ENCODE data around the gene KCNQ2.

Gene KCNQ2

GRCh38 chr20:63401384-63402110 is 70.9 kb downstream of the KCNQ2 start:
- no peak for DNase-seq

DNA sequence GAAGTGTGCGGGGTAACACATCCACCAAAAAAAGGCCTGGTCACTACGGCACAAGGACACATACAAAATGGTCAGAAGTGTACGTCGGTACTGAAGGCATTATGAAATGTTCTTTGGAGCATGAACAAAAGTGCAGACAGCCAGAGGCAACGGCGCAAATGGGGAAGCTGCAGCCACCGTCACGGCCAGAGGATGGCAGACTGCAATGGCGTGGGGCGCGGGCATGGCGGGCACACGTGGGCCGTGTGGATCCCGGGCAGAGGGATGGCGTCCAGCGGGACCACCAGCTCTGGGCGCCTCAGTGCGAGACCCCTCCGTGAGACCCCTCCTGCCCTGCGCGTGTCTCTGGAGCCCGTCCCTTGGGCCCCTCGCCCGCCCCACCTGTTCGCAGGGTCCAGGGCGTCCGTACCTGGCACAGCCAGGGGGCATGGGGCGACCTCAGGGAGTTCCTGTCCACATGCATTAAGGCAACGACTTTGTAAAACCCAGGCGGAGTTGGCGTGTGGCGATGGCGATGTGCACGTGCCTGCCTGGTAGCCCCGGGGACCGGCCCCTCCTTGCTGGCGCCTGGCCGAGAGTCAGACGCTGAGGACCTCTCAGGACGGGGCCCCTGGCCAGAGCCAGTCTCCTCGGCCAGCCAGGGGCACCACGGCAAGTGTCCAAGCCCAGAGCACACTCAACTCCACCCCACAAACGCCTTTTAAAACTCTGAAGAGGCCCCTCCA is 71.8 kb downstream of the KCNQ2 start:
- no peak for DNase-seq

- DNase-seq, result no peak
Observed at GRCh38 chr20:63399596-63400375, 72.7 kb downstream of the KCNQ2 start.

DNA sequence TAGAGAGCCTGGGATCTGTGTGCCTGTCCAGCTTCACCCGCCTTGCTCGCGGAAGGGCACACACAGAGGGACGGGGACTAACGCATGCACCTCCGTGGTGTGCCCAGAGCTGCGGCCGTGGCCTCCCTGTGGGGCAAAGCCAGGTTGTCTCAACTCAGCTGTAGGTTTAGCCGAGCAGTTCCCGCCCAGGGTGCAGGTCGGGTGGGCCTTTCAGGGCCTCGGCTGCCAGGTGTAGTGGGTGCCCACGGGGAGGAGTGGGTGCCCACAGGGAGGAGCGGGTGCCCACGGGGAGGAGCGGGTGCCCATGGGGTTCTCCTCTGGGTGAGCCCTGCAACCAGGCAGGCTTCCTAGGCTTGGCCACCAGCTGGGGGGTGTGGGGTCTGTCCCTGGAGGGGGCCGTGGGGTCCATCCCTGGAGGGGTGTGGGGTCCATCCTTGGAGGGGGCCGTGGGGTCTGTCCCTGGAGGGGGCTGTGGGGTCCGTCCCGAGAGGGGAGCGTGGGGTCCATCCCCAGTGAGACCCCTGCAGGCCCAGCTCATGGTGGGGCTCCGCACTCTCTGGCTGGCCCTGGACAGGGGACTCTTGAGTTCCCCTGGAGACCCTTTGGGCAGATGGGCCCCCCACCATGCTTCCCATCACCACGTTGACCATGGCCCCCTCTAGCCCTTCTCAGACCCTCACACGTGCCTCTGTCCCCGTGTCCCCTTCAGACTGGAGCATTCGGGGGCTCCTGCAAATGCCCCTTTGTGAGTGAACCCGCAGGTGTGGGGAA is 73.5 kb downstream of the KCNQ2 start:
- no peak for DNase-seq

DNA sequence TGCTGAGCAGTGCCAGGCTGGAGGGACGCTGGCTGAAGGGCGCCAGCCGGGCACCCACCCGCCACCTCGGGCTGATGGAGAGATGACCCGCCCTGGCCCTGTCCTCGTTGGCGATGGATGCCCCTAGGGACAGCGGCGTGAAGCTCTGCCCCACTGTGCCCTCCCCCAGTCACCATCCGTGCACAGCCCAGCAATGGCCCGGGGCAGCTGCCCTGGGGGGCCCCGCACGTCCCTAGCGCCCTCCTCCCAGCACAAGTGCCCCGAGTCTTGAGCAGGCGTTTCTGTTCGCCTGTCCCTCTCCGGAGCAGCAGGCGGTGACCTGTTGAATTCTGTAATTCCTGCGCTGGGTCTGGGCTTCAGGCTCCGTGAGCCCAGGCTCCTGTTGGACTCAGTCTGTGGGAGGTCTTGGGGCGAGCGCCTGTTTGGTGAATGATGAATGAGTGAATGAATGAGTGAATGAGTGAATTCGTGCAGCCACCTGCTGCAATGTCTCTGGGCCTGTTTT is 74.5 kb downstream of the KCNQ2 start:
- no peak for DNase-seq

DNA sequence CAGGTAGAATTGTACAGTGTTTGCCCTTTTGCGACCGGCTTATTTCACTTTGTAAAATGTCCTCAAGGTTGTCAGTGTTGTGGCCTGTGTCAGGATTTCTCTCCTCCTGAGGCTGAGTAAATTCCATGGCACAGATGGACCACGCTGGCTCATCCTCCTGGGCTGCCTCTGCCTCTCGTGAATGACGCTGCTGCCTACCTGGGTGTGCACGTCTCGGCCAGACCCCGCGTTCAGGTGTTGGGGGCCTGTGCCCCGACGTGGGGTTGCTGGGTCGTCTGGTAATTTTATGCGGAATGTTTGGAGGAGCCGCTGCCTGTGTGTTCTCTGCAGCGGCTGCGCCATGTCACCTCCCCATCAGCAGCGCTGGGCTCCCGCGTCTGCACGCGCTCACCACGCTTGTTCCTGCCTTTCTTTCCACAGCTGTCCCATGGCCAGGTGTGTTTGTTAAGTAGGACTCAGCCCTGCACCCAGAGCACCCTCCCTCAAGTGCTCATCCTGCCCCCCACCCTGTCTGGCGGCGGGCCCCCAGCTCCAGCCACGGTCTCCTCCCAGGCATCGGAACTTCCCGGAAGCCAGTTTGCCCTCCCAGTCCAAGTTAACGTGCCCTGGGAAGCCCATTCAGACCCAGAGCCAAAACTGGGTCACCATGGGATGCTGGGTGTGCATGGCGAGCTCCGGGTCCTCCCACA is 75.2 kb downstream of the KCNQ2 start:
- DNase-seq, result no peak

- DNase-seq, result no peak
Observed at GRCh38 chr20:63396300-63396699, 76.2 kb downstream of the KCNQ2 start.

DNA sequence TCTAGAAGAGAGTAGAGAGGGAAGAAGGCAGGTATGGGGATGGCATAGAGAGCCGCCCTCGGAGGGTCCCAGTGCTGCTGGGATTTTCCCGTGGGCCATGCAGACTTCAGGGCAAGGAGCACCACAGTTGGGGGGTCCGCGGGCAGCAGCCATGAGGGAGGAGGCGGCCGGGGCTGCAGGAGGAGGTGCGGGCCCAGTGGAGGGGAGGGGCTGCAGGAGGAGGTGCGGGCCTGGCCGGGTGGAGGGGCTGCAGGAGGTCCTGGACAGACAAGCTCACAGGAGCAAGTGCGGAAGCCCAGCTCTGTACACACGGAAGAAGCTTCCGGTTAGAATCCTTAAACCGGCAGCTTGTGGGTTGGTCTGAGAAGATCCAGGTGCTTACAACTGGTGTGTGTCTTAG is 76.7 kb downstream of the KCNQ2 start:
- DNase-seq, result no peak

DNA sequence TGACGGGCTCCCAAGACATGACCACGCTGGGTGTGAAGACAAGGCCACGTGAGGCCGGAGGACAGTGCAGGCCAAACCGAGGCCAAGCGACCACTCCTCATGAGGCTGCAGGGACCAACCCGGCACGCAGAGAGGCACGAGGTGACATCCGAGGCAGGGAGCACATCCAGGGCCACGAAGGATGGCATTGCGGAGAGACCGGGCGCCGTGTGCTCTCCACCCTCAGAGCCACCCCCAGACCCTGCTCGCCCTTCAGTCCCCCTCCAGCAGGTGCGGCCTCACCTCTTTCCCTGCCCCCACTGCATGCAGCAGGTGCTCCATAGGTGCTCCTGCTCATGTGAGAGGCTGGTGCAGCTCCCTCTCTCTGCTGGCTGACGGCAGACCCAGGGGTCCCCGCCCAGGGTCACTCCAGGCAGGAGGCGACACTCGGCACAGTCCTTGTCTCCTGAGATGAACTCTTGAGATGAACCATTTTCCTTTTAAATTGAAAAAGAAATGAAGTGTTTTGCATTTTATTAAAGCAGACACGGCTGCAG is 77.5 kb downstream of the KCNQ2 start:
- no peak for DNase-seq

GRCh38 chr20:63394069-63394919 is 78.2 kb downstream of the KCNQ2 start:
- DNase-seq, result no peak

DNA sequence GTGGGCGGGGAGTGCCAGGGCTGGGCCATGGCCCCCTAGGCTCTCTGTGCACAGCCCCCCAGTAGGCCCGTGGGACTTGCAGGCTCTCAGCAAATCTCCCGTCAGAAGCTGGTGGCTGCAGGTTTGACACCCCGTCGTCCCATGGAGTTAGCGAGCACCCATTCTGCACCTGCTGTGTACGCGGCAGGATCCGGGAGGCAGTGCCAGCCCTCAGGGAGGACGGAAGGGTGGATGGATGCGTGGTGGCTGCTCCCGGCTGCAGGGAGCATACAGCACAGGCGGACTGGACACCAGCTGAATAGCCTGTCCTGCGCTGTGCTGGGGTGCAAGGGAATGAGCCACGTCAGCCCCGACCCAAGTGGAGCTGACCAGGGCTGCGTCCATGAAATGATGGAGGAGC is 78.9 kb downstream of the KCNQ2 start:
- no peak for DNase-seq

DNA sequence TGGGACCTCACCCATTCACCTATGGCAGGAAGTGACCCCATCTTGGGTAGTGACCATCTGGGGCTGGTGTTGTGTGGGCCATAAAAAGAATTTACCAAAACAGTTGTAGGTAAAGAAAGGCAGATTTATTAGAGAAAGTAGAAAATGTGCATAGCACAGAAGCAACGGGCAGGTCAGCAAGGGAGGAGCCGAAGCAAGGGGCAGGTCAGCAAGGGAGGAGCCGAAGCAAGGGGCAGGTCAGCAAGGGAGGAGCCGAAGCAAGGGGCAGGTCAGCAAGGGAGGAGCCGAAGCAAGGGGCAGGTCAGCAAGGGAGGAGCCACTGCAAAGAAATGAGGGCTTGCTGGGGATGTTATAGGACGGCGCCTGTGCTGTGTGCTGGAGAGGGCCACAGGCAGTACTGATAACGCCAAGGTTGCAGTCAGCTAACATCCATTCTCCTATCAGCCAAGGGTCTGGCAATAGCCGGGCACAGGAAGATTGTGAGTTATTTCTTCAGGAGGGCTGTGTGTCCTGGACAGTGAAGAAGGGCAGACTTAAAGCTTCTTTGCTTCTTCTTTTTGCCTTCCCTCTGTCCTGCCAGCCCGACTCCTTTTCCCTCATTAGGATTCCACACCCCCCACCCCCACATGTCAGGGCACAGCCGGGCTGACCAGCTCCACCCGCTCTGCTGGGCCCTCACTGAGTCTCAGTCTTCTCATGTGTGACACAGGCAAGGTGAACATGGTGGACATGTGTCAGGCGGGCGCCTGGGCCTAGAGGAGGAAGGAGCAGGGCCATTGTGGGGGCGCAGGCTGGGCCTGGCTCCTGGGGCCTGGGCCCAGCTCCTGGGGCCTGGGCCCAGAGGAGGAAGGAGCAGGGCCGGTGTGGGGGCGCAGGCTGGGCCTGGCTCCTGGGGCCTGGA is 79.7 kb downstream of the KCNQ2 start:
- DNase-seq, result no peak

GRCh38 chr20:63387917-63388316 is 84.5 kb downstream of the KCNQ2 start:
- DNase-seq, result no peak

GRCh38 chr20:63387393-63387792 is 85.1 kb downstream of the KCNQ2 start:
- no peak for DNase-seq

DNA sequence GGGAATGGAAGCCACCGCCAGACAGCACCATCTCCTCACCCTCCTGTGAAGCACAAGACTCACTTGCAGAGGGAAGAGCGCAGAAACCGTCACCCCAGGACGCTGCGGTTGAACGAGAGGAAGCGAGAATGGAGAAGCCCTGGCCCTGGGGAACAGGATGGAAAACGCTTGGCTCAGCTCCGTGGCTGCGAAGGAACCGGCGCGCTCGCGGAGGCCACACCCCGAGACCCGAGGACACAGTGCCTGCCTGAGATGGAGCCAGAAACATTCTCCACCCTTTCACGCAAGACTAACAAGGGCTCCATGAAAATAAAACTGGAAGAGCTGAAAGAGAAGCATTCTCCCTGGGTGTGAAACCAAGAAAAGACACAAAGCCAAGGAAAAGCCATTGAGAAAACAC is 86.0 kb downstream of the KCNQ2 start:
- DNase-seq, result no peak

DNA sequence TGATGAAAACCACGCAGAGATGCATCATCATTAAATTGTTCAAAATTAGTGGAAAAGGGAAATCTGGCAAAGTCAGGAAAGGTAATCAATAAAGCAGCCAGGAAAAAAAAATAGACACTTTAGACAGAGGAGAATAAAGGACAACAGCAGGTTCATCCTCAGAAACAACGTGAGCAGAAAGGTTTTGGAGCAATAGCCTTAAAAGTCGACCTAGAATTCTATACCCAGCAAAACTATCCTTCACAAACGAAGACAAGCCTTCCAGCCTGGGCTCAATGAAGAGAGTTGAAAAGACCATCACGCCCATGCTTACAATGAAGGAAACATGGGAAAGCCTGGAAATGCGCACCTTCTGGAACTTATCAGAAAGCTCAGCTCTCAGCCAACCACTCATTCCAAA is 86.6 kb downstream of the KCNQ2 start:
- no peak for DNase-seq

DNA sequence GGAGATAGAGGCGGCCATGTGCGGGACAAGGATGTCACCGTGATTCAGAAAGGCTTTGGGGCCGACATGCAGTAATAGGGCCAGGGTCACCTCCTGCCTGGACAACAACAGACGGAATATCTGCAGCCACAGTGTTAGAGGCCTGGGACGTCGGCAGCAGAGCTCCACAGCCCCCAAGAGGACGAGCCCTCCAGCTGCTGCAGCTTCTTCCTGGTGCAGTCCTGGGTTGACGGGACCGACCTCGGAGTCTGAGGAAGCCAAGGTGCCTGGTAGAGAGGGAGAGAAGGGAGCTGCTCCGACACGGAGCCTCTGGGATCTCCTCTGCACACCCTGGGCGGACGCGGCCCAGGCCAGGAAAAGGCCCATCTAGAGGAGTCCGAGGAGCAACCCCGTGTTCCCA is 88.1 kb downstream of the KCNQ2 start:
- DNase-seq, result no peak

GRCh38 chr20:63383556-63383955 is 88.9 kb downstream of the KCNQ2 start:
- DNase-seq, result no peak

DNA sequence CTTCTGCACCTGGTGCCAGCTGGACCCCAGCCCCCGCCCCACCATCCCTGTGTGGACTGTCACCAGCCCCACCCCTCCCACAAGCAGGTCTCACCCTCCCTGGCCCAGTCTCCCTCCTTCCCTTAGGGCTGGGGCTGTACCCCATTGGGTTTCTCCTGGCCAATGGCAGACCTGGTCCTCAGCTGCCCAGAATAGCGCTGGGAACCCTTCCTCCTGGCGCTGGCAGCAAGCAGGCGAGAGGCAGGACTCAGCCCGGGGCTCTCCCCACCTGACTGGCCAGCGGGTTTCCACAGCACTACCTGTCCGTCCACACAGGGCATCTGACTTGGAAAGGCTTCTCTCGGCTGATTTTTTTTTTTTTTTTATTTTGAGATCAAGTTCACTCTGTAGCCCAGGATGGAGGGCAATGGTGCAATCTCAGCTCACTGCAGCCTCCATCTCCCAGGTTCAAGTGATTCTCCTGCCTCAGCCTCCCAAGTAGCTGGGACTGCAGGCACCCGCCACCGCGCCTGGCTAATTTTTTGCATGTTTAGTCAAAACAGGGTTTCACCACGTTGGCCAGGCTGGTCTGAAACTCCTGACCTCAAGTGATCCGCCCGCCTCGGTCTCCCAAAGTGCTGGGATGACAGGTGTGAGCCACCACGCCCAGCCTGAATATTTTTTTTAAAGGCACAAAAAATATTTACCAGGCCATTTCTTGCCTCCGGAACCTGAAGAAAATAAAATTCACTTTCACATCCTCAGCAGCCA is 89.7 kb downstream of the KCNQ2 start:
- no peak for DNase-seq
